Stimulated activated naive B cell treated with anti-CD40 and anti-IgM and Interleukin-4, amounts not matched to agents 10 μg/mL and 1 μg/mL and 100 μg/mL, for 72 hours (primary cell): ENCODE results near the gene B3GALT2.
"Not testable (repeated sequence)": the region's sequence is repeated elsewhere in the genome, so short reads cannot be mapped to it uniquely, and the experiment has no call there.

Experiments
- ATAC-seq, 2 donors: fragments of 150-1000 bp; cut with Tn5 transposase; replicated peaks; 2 replicates each; pipeline ENCODE4 v1.10.0; 2021; ENCODE audit warnings: moderate library complexity in 1 of 2
- DNase-seq: peaks from one replicate; pipeline ENCODE4 v3.0.0; 2021
- H3K27ac Mint-ChIP-seq: one replicate; pipeline ENCODE4 v1.8.0; 2022; ENCODE audit warnings: mild to moderate bottlenecking, mixed read lengths
- H3K27me3 Mint-ChIP-seq, 2 donors: one replicate each; pipeline ENCODE4 v1.8.0; 2022; ENCODE audit warnings: mixed read lengths in 2 of 2
- H3K36me3 Mint-ChIP-seq, 2 donors: one replicate each; pipeline ENCODE4 v1.8.0; 2022; ENCODE audit warnings: mixed read lengths in 2 of 2, mild to moderate bottlenecking in 1 of 2
- H3K4me1 Mint-ChIP-seq, 2 donors: one replicate each; pipeline ENCODE4 v1.8.0; 2022; ENCODE audit warnings: mixed read lengths in 2 of 2, mild to moderate bottlenecking in 1 of 2
- H3K4me3 Mint-ChIP-seq, 2 donors: one replicate each; pipeline ENCODE4 v1.8.0; 2022; ENCODE audit warnings: mild to moderate bottlenecking in 2 of 2, mixed read lengths in 2 of 2, moderate library complexity in 1 of 2
- H3K9me3 Mint-ChIP-seq, 2 donors: one replicate each; pipeline ENCODE4 v1.8.0; 2022; ENCODE audit warnings: mixed read lengths in 2 of 2, mild to moderate bottlenecking in 1 of 2

Gene B3GALT2

GRCh38 chr1:193190096-193190744 lies 3.8 kb upstream of the B3GALT2 start:
- H3K27me3 Mint-ChIP-seq: no peaks in the 10 kb centered on the region
- ATAC-seq: no peak
- H3K36me3 Mint-ChIP-seq: peaks cover 14 to 15% of the 10 kb centered on the region in 2 donors
- peaks cover 5 to 35% of the 10 kb centered on the region in 2 donors for H3K4me1 Mint-ChIP-seq
- peaks cover 2 to 3% of the 10 kb centered on the region in 2 donors for H3K9me3 Mint-ChIP-seq
- no peak for DNase-seq
- H3K4me3 Mint-ChIP-seq: no peak overlapping the region
- no peak overlapping the region for H3K27ac Mint-ChIP-seq

GRCh38 chr1:193189442-193190095 lies 3.2 kb upstream of the B3GALT2 start:
- Mint-ChIP-seq H3K36me3 (peaks cover 12% of the 10 kb centered on the region in 2 donors), H3K9me3 (peaks cover 2 to 3% of the 10 kb centered on the region in 2 donors), H3K27ac (no peak overlapping the region), H3K4me1 (peaks cover 5 to 35% of the 10 kb centered on the region in 2 donors), H3K4me3 (no peak overlapping the region), H3K27me3 (no peaks in the 10 kb centered on the region)
- DNase-seq: no peak
- ATAC-seq: no peak

GRCh38 chr1:193188915-193189314 lies 2.5 kb upstream of the B3GALT2 start:
- not testable (repeated sequence) for H3K4me3 Mint-ChIP-seq, ATAC-seq, DNase-seq, H3K27me3 Mint-ChIP-seq, H3K27ac Mint-ChIP-seq, H3K9me3 Mint-ChIP-seq
- Mint-ChIP-seq H3K36me3 (peaks cover 12% of the 10 kb centered on the region in 2 donors), H3K4me1 (peaks cover 5 to 35% of the 10 kb centered on the region in 2 donors)

- H3K27me3 Mint-ChIP-seq: no peaks in the 10 kb centered on the region
- peaks cover 7 to 40% of the 10 kb centered on the region in 2 donors for H3K4me1 Mint-ChIP-seq
- H3K27ac Mint-ChIP-seq: no peak overlapping the region
- no peak for DNase-seq
- no peak for ATAC-seq
- H3K9me3 Mint-ChIP-seq: peaks cover 0 to under 1% of the 10 kb centered on the region in 2 donors
- no peak overlapping the region for H3K4me3 Mint-ChIP-seq
- H3K36me3 Mint-ChIP-seq: peaks cover 2 to 4% of the 10 kb centered on the region in 2 donors
Observed at GRCh38 chr1:193187114-193187513, 701 bp upstream of the B3GALT2 start.

GRCh38 chr1:193185211-193185610 lies 1.2 kb downstream of the B3GALT2 start:
- H3K27me3 Mint-ChIP-seq: no peaks in the 10 kb centered on the region
- H3K4me3 Mint-ChIP-seq: no peak overlapping the region
- peaks cover 10 to 33% of the 10 kb centered on the region in 2 donors for H3K4me1 Mint-ChIP-seq
- no peak for ATAC-seq
- no peaks in the 10 kb centered on the region for H3K36me3 Mint-ChIP-seq
- no peaks in the 10 kb centered on the region for H3K9me3 Mint-ChIP-seq
- no peak overlapping the region for H3K27ac Mint-ChIP-seq
- DNase-seq: no peak

- Mint-ChIP-seq H3K4me1 (peaks cover 10 to 29% of the 10 kb centered on the region in 2 donors), H3K27ac (no peak overlapping the region), H3K9me3 (no peaks in the 10 kb centered on the region), H3K36me3 (no peaks in the 10 kb centered on the region), H3K4me3 (no peak overlapping the region), H3K27me3 (no peaks in the 10 kb centered on the region)
- DNase-seq (no peak), ATAC-seq (no peak)
Observed at GRCh38 chr1:193184776-193185175, 1.6 kb downstream of the B3GALT2 start.

GRCh38 chr1:193183019-193183627 lies 3.3 kb downstream of the B3GALT2 start:
- H3K27ac Mint-ChIP-seq: no peak overlapping the region
- H3K27me3 Mint-ChIP-seq: no peaks in the 10 kb centered on the region

GRCh38 chr1:193181985-193182384 lies 4.4 kb downstream of the B3GALT2 start:
- no peak overlapping the region for H3K4me3 Mint-ChIP-seq
- no peaks in the 10 kb centered on the region for H3K27me3 Mint-ChIP-seq
- H3K27ac Mint-ChIP-seq: no peak overlapping the region

More at GRCh38 chr1:193183019-193183627, 3.3 kb downstream of the B3GALT2 start:
- peak; percentile 38 to 50 for ATAC-seq
- Mint-ChIP-seq H3K4me1 (peaks cover 10 to 26% of the 10 kb centered on the region in 2 donors), H3K36me3 (no peaks in the 10 kb centered on the region), H3K4me3 (no peak overlapping the region), H3K9me3 (no peaks in the 10 kb centered on the region)
- no peak for DNase-seq

GRCh38 chr1:193181536-193181935 lies 4.9 kb downstream of the B3GALT2 start:
- Mint-ChIP-seq H3K27ac (no peak overlapping the region), H3K4me3 (no peak overlapping the region), H3K27me3 (no peaks in the 10 kb centered on the region), H3K9me3 (no peaks in the 10 kb centered on the region), H3K36me3 (peaks cover 2 to 4% of the 10 kb centered on the region in 2 donors), H3K4me1 (peaks cover 11 to 20% of the 10 kb centered on the region in 2 donors)
- ATAC-seq (no peak), DNase-seq (no peak)

More at GRCh38 chr1:193181985-193182384, 4.4 kb downstream of the B3GALT2 start:
- H3K9me3 Mint-ChIP-seq: no peaks in the 10 kb centered on the region
- ATAC-seq: no peak
- DNase-seq: no peak
- H3K4me1 Mint-ChIP-seq: peaks cover 11 to 24% of the 10 kb centered on the region in 2 donors
- peaks cover 2 to 4% of the 10 kb centered on the region in 2 donors for H3K36me3 Mint-ChIP-seq

- no peak overlapping the region for H3K27ac Mint-ChIP-seq
- DNase-seq (no peak), ATAC-seq (no peak)
- no peaks in the 10 kb centered on the region for H3K9me3 Mint-ChIP-seq
- no peak overlapping the region for H3K4me3 Mint-ChIP-seq
- H3K27me3 Mint-ChIP-seq: no peaks in the 10 kb centered on the region
- H3K4me1 Mint-ChIP-seq: peaks cover 5 to 10% of the 10 kb centered on the region in 2 donors
- peaks cover 9 to 15% of the 10 kb centered on the region in 2 donors for H3K36me3 Mint-ChIP-seq
Observed at GRCh38 chr1:193179094-193179493, 7.3 kb downstream of the B3GALT2 start.

GRCh38 chr1:193176788-193177187 lies 9.6 kb downstream of the B3GALT2 start:
- H3K27me3 Mint-ChIP-seq: no peaks in the 10 kb centered on the region
- ATAC-seq: no peak
- DNase-seq: no peak
- H3K27ac Mint-ChIP-seq: no peak overlapping the region
- H3K36me3 Mint-ChIP-seq: peaks cover 11 to 26% of the 10 kb centered on the region in 2 donors
- no peaks in the 10 kb centered on the region for H3K9me3 Mint-ChIP-seq
- no peak overlapping the region for H3K4me3 Mint-ChIP-seq
- H3K4me1 Mint-ChIP-seq: peaks cover 0 to 9% of the 10 kb centered on the region in 2 donors

- H3K4me3 Mint-ChIP-seq: no peak overlapping the region
- H3K9me3 Mint-ChIP-seq: no peaks in the 10 kb centered on the region
- no peak for DNase-seq
- no peak for ATAC-seq
- H3K4me1 Mint-ChIP-seq: peaks cover 0 to 9% of the 10 kb centered on the region in 2 donors
- H3K36me3 Mint-ChIP-seq: peaks cover 13 to 31% of the 10 kb centered on the region in 2 donors
- no peak overlapping the region for H3K27ac Mint-ChIP-seq
- H3K27me3 Mint-ChIP-seq: no peaks in the 10 kb centered on the region
Observed at GRCh38 chr1:193176113-193176512, 10.3 kb downstream of the B3GALT2 start.

- Mint-ChIP-seq H3K4me1 (peaks cover 2 to 13% of the 10 kb centered on the region in 2 donors), H3K9me3 (no peaks in the 10 kb centered on the region), H3K4me3 (no peak overlapping the region), H3K27me3 (no peaks in the 10 kb centered on the region), H3K36me3 (peaks cover 14 to 24% of the 10 kb centered on the region in 2 donors), H3K27ac (no peak overlapping the region)
- no peak for DNase-seq
- ATAC-seq: no peak
Observed at GRCh38 chr1:193157360-193157759, 29.1 kb downstream of the B3GALT2 start.

GRCh38 chr1:193156822-193157142 lies 29.6 kb downstream of the B3GALT2 start:
- H3K27ac Mint-ChIP-seq: no peak overlapping the region
- H3K36me3 Mint-ChIP-seq: peaks cover 14 to 26% of the 10 kb centered on the region in 2 donors
- ATAC-seq (no peak), DNase-seq (no peak)
- H3K27me3 Mint-ChIP-seq: no peaks in the 10 kb centered on the region
- no peak overlapping the region for H3K4me3 Mint-ChIP-seq
- H3K4me1 Mint-ChIP-seq: peaks cover 2 to 13% of the 10 kb centered on the region in 2 donors
- H3K9me3 Mint-ChIP-seq: no peaks in the 10 kb centered on the region
